ENCODE data around the gene IKZF3. TPM values are rescaled to one million over a fixed set of nuclear protein-coding genes. Genes with fewer than 3 reads are reported as not detected.

IKZF3 gene
- total RNA-seq, 1 donor from 2014 or later, result not detected

GRCh38 chr17:39744075-39744835, 119.9 kb downstream of the IKZF3 start:
- TF ChIP-seq CTCF (IDR thresholded peaks at IDR 0.05; ENCODE audit: unreplicated experiment), result no peak
- Mint-ChIP-seq H3K4me3 (ENCODE audit: unreplicated experiment) (no peak overlapping the region), H3K27me3 (ENCODE audit: unreplicated experiment) (peaks cover 8% of the 10 kb centered on the region), H3K9me3 (ENCODE audit: unreplicated experiment) (no peaks in the 10 kb centered on the region), H3K4me1 (ENCODE audit: unreplicated experiment) (peaks cover 13% of the 10 kb centered on the region), H3K27ac (ENCODE audit: unreplicated experiment) (no peak overlapping the region), H3K36me3 (ENCODE audit: low read depth, unreplicated experiment) (no peaks in the 10 kb centered on the region)
- DNase-seq (ENCODE audit: low spot score), result no peak

- DNase-seq (ENCODE audit: low spot score), result no peak
- no peaks in the 10 kb centered on the region for H3K9me3 Mint-ChIP-seq (ENCODE audit: unreplicated experiment)
- TF ChIP-seq CTCF (IDR thresholded peaks at IDR 0.05; ENCODE audit: unreplicated experiment), result no peak
- H3K4me3 Mint-ChIP-seq (ENCODE audit: unreplicated experiment), result no peak overlapping the region
- H3K36me3 Mint-ChIP-seq (ENCODE audit: low read depth, unreplicated experiment), result no peaks in the 10 kb centered on the region
- peaks cover 18% of the 10 kb centered on the region for H3K4me1 Mint-ChIP-seq (ENCODE audit: unreplicated experiment)
- no peak overlapping the region for H3K27ac Mint-ChIP-seq (ENCODE audit: unreplicated experiment)
- H3K27me3 Mint-ChIP-seq (ENCODE audit: unreplicated experiment), result peaks cover 12% of the 10 kb centered on the region
Measured at GRCh38 chr17:39742856-39743436, 121.2 kb downstream of the IKZF3 start.

- Mint-ChIP-seq H3K4me1 (ENCODE audit: unreplicated experiment) (peaks cover 18% of the 10 kb centered on the region), H3K27me3 (ENCODE audit: unreplicated experiment) (peaks cover 12% of the 10 kb centered on the region), H3K9me3 (ENCODE audit: unreplicated experiment) (no peaks in the 10 kb centered on the region), H3K36me3 (ENCODE audit: low read depth, unreplicated experiment) (no peaks in the 10 kb centered on the region), H3K4me3 (ENCODE audit: unreplicated experiment) (no peak overlapping the region), H3K27ac (ENCODE audit: unreplicated experiment) (no peak overlapping the region)
- TF ChIP-seq CTCF (IDR thresholded peaks at IDR 0.05; ENCODE audit: unreplicated experiment), result no peak
- DNase-seq (ENCODE audit: low spot score), result no peak
Measured at GRCh38 chr17:39742126-39742855, 121.8 kb downstream of the IKZF3 start.

- H3K36me3 Mint-ChIP-seq (ENCODE audit: low read depth, unreplicated experiment), result no peaks in the 10 kb centered on the region
- H3K4me1 Mint-ChIP-seq (ENCODE audit: unreplicated experiment), result peaks cover 18% of the 10 kb centered on the region
- H3K27ac Mint-ChIP-seq (ENCODE audit: unreplicated experiment), result no peak overlapping the region
- peaks cover 20% of the 10 kb centered on the region for H3K27me3 Mint-ChIP-seq (ENCODE audit: unreplicated experiment)
- DNase-seq (ENCODE audit: low spot score), result no peak
- no peak for TF ChIP-seq CTCF (IDR thresholded peaks at IDR 0.05; ENCODE audit: unreplicated experiment)
- H3K9me3 Mint-ChIP-seq (ENCODE audit: unreplicated experiment), result no peaks in the 10 kb centered on the region
- no peak overlapping the region for H3K4me3 Mint-ChIP-seq (ENCODE audit: unreplicated experiment)
Measured at GRCh38 chr17:39740357-39741111, 123.6 kb downstream of the IKZF3 start.

Data from endothelial cell (in vitro differentiated cells).